PC-3 (cell line): Measurements from ENCODE around the gene TBX6. TPM values are rescaled to one million over a fixed set of nuclear protein-coding genes. Genes with fewer than 3 reads are reported as not detected.
A peak's percentile ranks its signal among the peaks of the same experiment; 100 is the strongest.

Experiments used
- ATAC-seq: fragments of 200-7000 bp; cut with Tn5 transposase; 2 replicates; pipeline ENCODE4 v1.9.1; 2020; ENCODE audit warnings: mild to moderate bottlenecking, moderate library complexity
- BruUV-seq: library from RNA; stranded (reverse); fragments of 400-500 nt; replicated peaks from 2 replicates; lab custom pipeline; 2021; lab: Mats Ljungman, UMichigan
- CTCF ChIA-PET: fragments of 300-600 bp; sonication (Branson Sonifier 250); formaldehyde crosslinking; loops from one replicate; lab custom pipeline; 2022; ENCODE audit warnings: antibody characterized with exemption; lab: Charles Lee
- POLR2A ChIA-PET: fragments of 300-600 bp; sonication (Branson Sonifier 250); formaldehyde crosslinking; loops from one replicate; lab custom pipeline; 2022; ENCODE audit warnings: antibody characterized with exemption; ENCODE audit not compliant: unreplicated experiment; lab: Charles Lee
- DNase-seq: peaks from one replicate; pipeline ENCODE4 v3.0.0-alpha.2; 2015
- H2AFZ ChIP-seq: fragments of 300-600 bp; sonication (generic); 2 replicates; pipeline ENCODE4 v1.6.0; 2016; ENCODE audit warnings: antibody characterized with exemption, low read length
- H3F3A ChIP-seq: fragments of 300-600 bp; sonication (generic); one replicate; pipeline ENCODE4 v1.6.0; 2017; ENCODE audit warnings: antibody characterized with exemption, low read length, control low read depth, mild to moderate bottlenecking; ENCODE audit not compliant: unreplicated experiment
- H3K27ac ChIP-seq: fragments of 300-600 bp; sonication (generic); 2 replicates; pipeline ENCODE4 v1.5.1; 2016; ENCODE audit warnings: mild to moderate bottlenecking, low read length
- H3K27me3 ChIP-seq: fragments of 300-600 bp; sonication (generic); 2 replicates; pipeline ENCODE4 v1.6.1; 2016; ENCODE audit warnings: low read length, mixed read lengths
- H3K36me3 ChIP-seq: fragments of 300-600 bp; sonication (generic); 2 replicates; pipeline ENCODE4 v1.6.1; 2016; ENCODE audit warnings: low read depth, mixed run types, low read length, mixed read lengths
- H3K4me1 ChIP-seq: fragments of 300-600 bp; sonication (generic); 2 replicates; pipeline ENCODE4 v1.5.1; 2016; ENCODE audit warnings: low read length; ENCODE audit not compliant: insufficient read depth
- H3K4me2 ChIP-seq: fragments of 300-600 bp; sonication (generic); 2 replicates; pipeline ENCODE4 v1.6.0; 2016; ENCODE audit warnings: low read length
- H3K4me3 ChIP-seq: fragments of 300-600 bp; sonication (generic); 2 replicates; pipeline ENCODE4 v1.5.1; 2016; ENCODE audit warnings: mild to moderate bottlenecking, low read length, mixed read lengths
- H3K79me2 ChIP-seq: fragments of 300-600 bp; sonication (generic); 2 replicates; pipeline ENCODE4 v1.6.1; 2017; ENCODE audit warnings: low read length, mixed read lengths
- H3K9ac ChIP-seq: fragments of 300-600 bp; sonication (generic); 2 replicates; pipeline ENCODE4 v1.6.0; 2016; ENCODE audit warnings: mild to moderate bottlenecking, low read length
- H3K9me2 ChIP-seq: fragments of 300-600 bp; sonication (generic); replicated peaks from 2 replicates; pipeline ENCODE4 v1.6.1; 2016; ENCODE audit warnings: mixed run types, low read length, mixed read lengths
- H3K9me3 ChIP-seq: fragments of 300-600 bp; sonication (generic); 2 replicates; pipeline ENCODE4 v1.6.1; 2016; ENCODE audit warnings: low read length, mixed read lengths
- H4K20me1 ChIP-seq: fragments of 300-600 bp; sonication (generic); 2 replicates; pipeline ENCODE4 v1.6.1; 2016; ENCODE audit warnings: low read length, mixed read lengths
- EZH2 ChIP-seq: fragments of 300-600 bp; sonication (generic); IDR thresholded peaks from one replicate; pipeline ENCODE4 v1.6.1; 2017; ENCODE audit warnings: antibody characterized with exemption, mild to moderate bottlenecking, low read length; ENCODE audit not compliant: unreplicated experiment
- EZH2phosphoT487 ChIP-seq: fragments of 300-600 bp; sonication (generic); IDR thresholded peaks from 2 replicates; pipeline ENCODE4 v1.6.1; 2018; ENCODE audit warnings: mild to moderate bottlenecking, antibody characterized with exemption, low read length, borderline replicate concordance
- intact Hi-C: fragments of 100-400 bp; cut with micrococcal nuclease; formaldehyde crosslinking; loops from 2 replicates; pipeline ENCODE4 v1.9.0; 2023
- total RNA-seq: library from RNA; depleted of rRNA; stranded (reverse); fragments of >200 nt; gene quantifications from 2 replicates; pipeline ENCODE4 v1.2.3, GENCODE V29; 2014
- TF ChIP-seq, protein P1 (sequence below): fragments of 300-600 bp; sonication (generic); conservative IDR thresholded peaks from 2 replicates; pipeline ENCODE4 v1.5.1; 2017; ENCODE audit warnings: antibody characterized with exemption, low read depth, mild to moderate bottlenecking, low read length

TBX6 gene
- total RNA-seq, 1 experiment from 2014 or later = 1.1 TPM

DNA sequence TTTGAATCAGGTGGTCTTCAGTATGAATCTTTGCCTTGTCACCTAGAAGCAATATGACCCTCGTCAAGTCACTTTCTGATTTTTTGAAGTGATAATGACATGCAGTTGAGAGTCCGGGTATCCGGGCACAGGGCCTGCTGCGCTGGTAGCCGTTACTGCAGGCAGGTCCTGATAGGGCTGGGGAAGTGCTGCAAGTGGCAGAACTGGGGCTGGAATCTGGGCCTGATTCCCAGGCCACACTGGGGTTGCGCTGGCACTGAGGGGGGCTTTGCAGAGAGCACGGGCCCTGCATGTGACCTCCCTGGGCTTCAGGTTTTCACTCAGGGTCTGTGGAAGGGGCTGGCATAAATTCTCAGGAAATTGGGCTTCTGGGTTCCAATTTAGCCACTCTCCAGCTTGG, 13.0 kb downstream of the TBX6 start:
- Histone ChIP-seq H3K9me2 (no peaks in the 10 kb centered on the region), H3K4me3 (no peak overlapping the region), H3K9me3 (no peaks in the 10 kb centered on the region), H3K4me2 (no peak overlapping the region), H3K27ac (no peak overlapping the region), H3K36me3 (peaks cover 10% of the 10 kb centered on the region; the same call in 1 of the 2 replicates), H3K27me3 (no peaks in the 10 kb centered on the region), H3K79me2 (peaks cover 44% of the 10 kb centered on the region), H4K20me1 (0 out of 2 replicates have a peak, but pooled peaks cover 4% of the 10 kb centered on the region), H3K4me1 (peaks cover 17% of the 10 kb centered on the region), H2AFZ (no peak overlapping the region), H3F3A (peaks cover 6% of the 10 kb centered on the region), H3K9ac (no peak overlapping the region)
- ChIA-PET POLR2A (no interaction called here), CTCF (no interaction called here)
- ATAC-seq (no peak), DNase-seq (no peak)
- no TSS peak for BruUV-seq
- intact Hi-C loops = no loop called here
- TF ChIP-seq, protein P1, sequence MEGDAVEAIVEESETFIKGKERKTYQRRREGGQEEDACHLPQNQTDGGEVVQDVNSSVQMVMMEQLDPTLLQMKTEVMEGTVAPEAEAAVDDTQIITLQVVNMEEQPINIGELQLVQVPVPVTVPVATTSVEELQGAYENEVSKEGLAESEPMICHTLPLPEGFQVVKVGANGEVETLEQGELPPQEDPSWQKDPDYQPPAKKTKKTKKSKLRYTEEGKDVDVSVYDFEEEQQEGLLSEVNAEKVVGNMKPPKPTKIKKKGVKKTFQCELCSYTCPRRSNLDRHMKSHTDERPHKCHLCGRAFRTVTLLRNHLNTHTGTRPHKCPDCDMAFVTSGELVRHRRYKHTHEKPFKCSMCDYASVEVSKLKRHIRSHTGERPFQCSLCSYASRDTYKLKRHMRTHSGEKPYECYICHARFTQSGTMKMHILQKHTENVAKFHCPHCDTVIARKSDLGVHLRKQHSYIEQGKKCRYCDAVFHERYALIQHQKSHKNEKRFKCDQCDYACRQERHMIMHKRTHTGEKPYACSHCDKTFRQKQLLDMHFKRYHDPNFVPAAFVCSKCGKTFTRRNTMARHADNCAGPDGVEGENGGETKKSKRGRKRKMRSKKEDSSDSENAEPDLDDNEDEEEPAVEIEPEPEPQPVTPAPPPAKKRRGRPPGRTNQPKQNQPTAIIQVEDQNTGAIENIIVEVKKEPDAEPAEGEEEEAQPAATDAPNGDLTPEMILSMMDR = no peak
- TF ChIP-seq EZH2phosphoT487 (no peak), EZH2 (no peak)

DNA sequence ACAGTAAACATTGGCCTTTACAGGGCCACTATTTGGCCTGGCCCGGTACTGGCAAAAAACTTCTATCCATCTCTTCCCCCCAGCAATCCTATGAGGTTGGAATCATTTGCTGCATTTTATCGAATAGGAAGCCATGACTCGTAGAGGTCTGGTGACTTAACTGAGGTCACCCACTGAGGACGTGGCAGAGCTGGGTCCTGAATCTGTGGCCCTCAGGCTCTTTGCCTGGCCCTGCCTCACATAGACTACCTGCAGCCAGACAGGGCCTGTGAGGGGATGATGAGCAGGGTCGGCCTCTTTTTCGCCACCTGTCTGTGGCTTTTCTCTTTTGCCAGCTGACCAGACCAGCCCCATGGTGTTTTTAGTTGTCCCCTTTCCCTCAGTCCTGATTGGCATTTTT, 14.1 kb downstream of the TBX6 start:
- H3K27ac ChIP-seq = no peak overlapping the region
- no peak for DNase-seq

More for the DNA sequence above, 14.1 kb downstream of the TBX6 start:
- Histone ChIP-seq H3F3A (peaks cover 6% of the 10 kb centered on the region), H3K27me3 (no peaks in the 10 kb centered on the region), H4K20me1 (0 out of 2 replicates have a peak, but pooled peaks cover 4% of the 10 kb centered on the region), H3K4me2 (peak overlapping the region; percentile 97), H3K9me2 (no peaks in the 10 kb centered on the region), H2AFZ (no peak overlapping the region), H3K79me2 (peaks cover 44% of the 10 kb centered on the region), H3K9ac (no peak overlapping the region), H3K36me3 (peaks cover 10% of the 10 kb centered on the region; the same call in 1 of the 2 replicates), H3K4me1 (peaks cover 17% of the 10 kb centered on the region), H3K4me3 (peak overlapping the region; percentile 94), H3K9me3 (no peaks in the 10 kb centered on the region)
- TF ChIP-seq EZH2phosphoT487 (no peak), EZH2 (no peak)
- TF ChIP-seq, protein P1 = no peak
- no peak for ATAC-seq
- no TSS peak for BruUV-seq
- intact Hi-C loops = no loop called here
- ChIA-PET CTCF (no interaction called here), POLR2A (no interaction called here)
